GM12878 (cell line): Measurements from ENCODE around the gene SH3BGRL2. TPM values are rescaled to one million over a fixed set of nuclear protein-coding genes. Genes with fewer than 3 reads are reported as not detected.

Experiments used
- ATAC-seq: fragments of 200-7000 bp; cut with Tn5 transposase; 3 replicates; pipeline ENCODE4 v1.9.1; 2020; ENCODE audit warnings: mild to moderate bottlenecking, moderate library complexity
- BruUV-seq: library from RNA; stranded (reverse); fragments of 400-500 nt; replicated peaks from 2 replicates; lab custom pipeline; 2021; lab: Mats Ljungman, UMichigan
- CTCF ChIA-PET: fragments of 300-600 bp; sonication (Branson Sonifier 250); formaldehyde crosslinking; extraction: SDS; loops from one replicate; lab custom pipeline; 2021; ENCODE audit warnings: inconsistent platforms; lab: Yijun Ruan, JAX
- POLR2A ChIA-PET: fragments of 350-600 bp; formaldehyde crosslinking; extraction: SDS; loops from one replicate; lab custom pipeline; 2021; ENCODE audit warnings: inconsistent platforms; lab: Charles Lee
- RAD21 ChIA-PET: fragments of 300-600 bp; sonication (Branson Sonifier 250); formaldehyde crosslinking; loops from one replicate; lab custom pipeline; 2023; ENCODE audit warnings: antibody characterized with exemption; ENCODE audit not compliant: unreplicated experiment; lab: Charles Lee
- SMC1A ChIA-PET: fragments of 300-600 bp; sonication (Branson Sonifier 250); formaldehyde crosslinking; loops from one replicate; lab custom pipeline; 2023; ENCODE audit not compliant: unreplicated experiment, uncharacterized antibody; lab: Charles Lee
- DNase-seq: peaks from one replicate; pipeline ENCODE4 v3.0.0-alpha.2; 2011; ENCODE audit warnings: low read depth, low spot score
- FAIRE-seq: peaks from 3 replicates; lab custom pipeline; 2011; peaks lifted over from hg19 to GRCh38; lab: Jason Lieb, UNC
- H2AFZ ChIP-seq: 2 replicates; pipeline ENCODE4 v1.6.0; 2011; ENCODE audit warnings: low read depth, low read length, control low read depth; ENCODE audit not compliant: control insufficient read depth
- H3K27ac ChIP-seq: 2 replicates; pipeline ENCODE4 v1.5.1; 2011; ENCODE audit warnings: control low read depth; ENCODE audit not compliant: control insufficient read depth, insufficient read depth
- H3K27me3 ChIP-seq, 2 experiments: replicated peaks in 1 of 2; 2 replicates each; pipeline versions ENCODE4 v1.6.0 to v1.6.1; 2011; ENCODE audit warnings: low read length in 1 of 2; ENCODE audit not compliant: control insufficient read depth in 2 of 2, insufficient read depth in 2 of 2
- H3K36me3 ChIP-seq, 2 experiments: 2 replicates each; pipeline ENCODE4 v1.5.1; 2011; ENCODE audit warnings: low read length in 1 of 2; ENCODE audit not compliant: control insufficient read depth in 2 of 2, insufficient read depth in 2 of 2
- H3K4me1 ChIP-seq: 2 replicates; pipeline ENCODE4 v1.6.1; 2011; ENCODE audit warnings: mild to moderate bottlenecking, low read length, moderate library complexity, mixed read lengths; ENCODE audit not compliant: control insufficient read depth, insufficient read depth
- H3K4me2 ChIP-seq: 2 replicates; pipeline ENCODE4 v1.6.0; 2011; ENCODE audit warnings: control low read depth; ENCODE audit not compliant: control insufficient read depth, insufficient read depth
- H3K4me3 ChIP-seq: fragments of 200-600 bp; sonication (generic); 2 replicates; pipeline ENCODE4 v1.5.1; 2016
- H3K79me2 ChIP-seq: 2 replicates; pipeline ENCODE4 v1.6.0; 2011; ENCODE audit warnings: low read length; ENCODE audit not compliant: control insufficient read depth, insufficient read depth
- H3K9ac ChIP-seq: 2 replicates; pipeline ENCODE4 v1.8.0; 2011; ENCODE audit warnings: low read length, control low read depth, mixed read lengths; ENCODE audit not compliant: control insufficient read depth, insufficient read depth
- H3K9me3 ChIP-seq: replicated peaks from 3 replicates; pipeline ENCODE4 v1.5.1; 2011; ENCODE audit warnings: mild to moderate bottlenecking, low read length; ENCODE audit not compliant: control insufficient read depth, insufficient read depth
- H4K20me1 ChIP-seq: 2 replicates; pipeline ENCODE4 v1.6.0; 2011; ENCODE audit not compliant: control insufficient read depth, insufficient read depth
- NFYB ChIP-seq: IDR thresholded peaks from 2 replicates; pipeline ENCODE4 v1.6.1; 2011; ENCODE audit warnings: low read depth, mild to moderate bottlenecking, low read length, improper control_type of control experiment, moderate library complexity; ENCODE audit not compliant: insufficient read depth
- SRF ChIP-seq, 2 experiments: IDR thresholded peaks; 2 replicates each; pipeline ENCODE4 v1.6.1; 2011; ENCODE audit warnings: low read depth in 2 of 2, low read length in 2 of 2, mild to moderate bottlenecking in 1 of 2, moderate library complexity in 1 of 2
- WRNIP1 ChIP-seq: IDR thresholded peaks from 2 replicates; pipeline ENCODE4 v1.6.1; 2011; ENCODE audit warnings: low read depth, low read length, improper control_type of control experiment, borderline replicate concordance
- ZZZ3 ChIP-seq: IDR thresholded peaks from 2 replicates; pipeline ENCODE4 v1.6.1; 2011; ENCODE audit warnings: low read depth; ENCODE audit not compliant: control insufficient read depth, insufficient read length
- WGBS: methylation state at CpG from one replicate; pipeline ENCODE4 v1.1.6; 2016; ENCODE audit warnings: low lambda C conversion rate; ENCODE audit not compliant: insufficient replicate concordance, insufficient coverage; ENCODE audit errors: missing lambda C conversion rate; 5-methylcytosine and 5-hydroxymethylcytosine counted together
- in situ Hi-C: fragments of 300-500 bp; cut with MboI; formaldehyde crosslinking; loops from 9 replicates; pipeline ENCODE4 v1.14.3; 2018; ENCODE audit warnings: mixed read lengths
- intact Hi-C: fragments of 100-400 bp; cut with micrococcal nuclease; formaldehyde crosslinking; loops from one replicate; pipeline ENCODE4 v1.14.2; 2022; ENCODE audit not compliant: unreplicated experiment
- polyA plus RNA-seq, 11 experiments: library from polyadenylated mRNA; depleted of rRNA in 4 of 11; unstranded in 6 of 11; stranded (reverse) in 5 of 11; fragments of >200 nt; fragmentation: Nextera tagmentation in 4 of 11; fragmentation: Illumina TruSeq in 1 of 11; extraction: Ambion mirVana in 4 of 11; extraction: Trizol in 1 of 11; gene quantifications; 1 replicate in 1 of 11; 2 replicates in 10 of 11; pipeline versions ENCODE4 v1.2.1 to v1.2.3, GENCODE V29; 2011 to 2016; ENCODE audit warnings: inconsistent platforms in 2 of 11, missing spikeins in 2 of 11, low read depth in 1 of 11
- total RNA-seq, 4 experiments: library from RNA; depleted of rRNA in 3 of 4; stranded (reverse); fragments of >200 nt in 3 of 4; fragmentation: Illumina TruSeq in 1 of 4; extraction: Trizol in 1 of 4; gene quantifications; 2 replicates each; pipeline versions ENCODE4 v1.2.1 to v1.2.3, GENCODE V29; 2013 to 2021

Gene SH3BGRL2
- total and polyA plus RNA-seq, 10 of the 15 experiments (the other 5 are each of a cell fraction or from before 2014, with no cell fraction given) = 0.03 to 0.37 (median 0.21) TPM

DNA sequence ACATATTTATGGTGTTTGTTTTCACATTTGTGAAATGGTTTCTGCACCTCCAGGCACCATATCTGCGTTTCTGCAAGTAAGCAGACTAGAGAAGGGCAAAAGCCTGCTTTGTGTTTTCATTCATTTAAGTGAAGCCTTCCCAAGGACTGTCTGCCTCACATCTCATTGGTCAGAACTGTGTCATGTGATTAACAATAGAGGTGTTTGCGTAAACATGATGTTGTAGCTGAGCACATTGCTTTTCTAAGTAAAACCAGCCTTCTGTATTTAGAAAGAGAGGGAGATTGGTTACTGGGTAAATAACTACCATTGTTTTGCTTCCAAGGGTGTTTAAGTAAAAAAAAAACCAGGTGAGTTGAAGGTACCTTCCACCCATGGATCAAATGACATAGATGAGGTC is 39.7 kb downstream of the SH3BGRL2 start (continued):
- TF ChIP-seq ZZZ3 (no peak), SRF (IDR thresholded peaks at IDR 0.05; ENCODE audit: low read depth in 2 of 2, low read length in 2 of 2) (no peak), NFYB (no peak)

GRCh38 chr6:79671600-79672266 is 40.6 kb downstream of the SH3BGRL2 start:
- WGBS = 26% methylated on average over 4 of the region's 4 CpGs
- no peak for FAIRE-seq
- CTCF ChIA-PET = interaction anchor here (0.5 to 2.2 kb wide), 7 partner anchors 12 to 319 kb away, joined by 3 to 12 read pairs (median 5); no protein-coding TSS in a partner anchor
- Histone ChIP-seq H3K4me3 (no peak overlapping the region), H3K4me1 (no peaks in the 10 kb centered on the region)
- POLR2A ChIA-PET = no interaction called here
- no peak for TF ChIP-seq WRNIP1
- TF ChIP-seq, all 136 proteins: peak for 0
- Histone ChIP-seq H3K79me2 (no peaks in the 10 kb centered on the region), H2AFZ (no peak overlapping the region), H3K4me2 (no peak overlapping the region), H3K27ac (no peak overlapping the region), H4K20me1 (no peaks in the 10 kb centered on the region), H3K9ac (no peak overlapping the region), H3K36me3 (no peaks in the 10 kb centered on the region), H3K27me3 (no peaks in the 10 kb centered on the region), H3K9me3 (no peaks in the 10 kb centered on the region)
- in situ Hi-C loops (no loop called here), intact Hi-C loops (loop anchor here (1.0 kb wide), 1 partner anchor 101 kb away; no protein-coding TSS in a partner anchor)
- peak; percentile 60 for ATAC-seq
- ChIA-PET RAD21 (interaction anchor here (1.2 to 1.8 kb wide), 3 partner anchors 43 to 127 kb away, joined by 3 to 4 read pairs (median 4); no protein-coding TSS in a partner anchor), SMC1A (interaction anchor here (0.7 to 3.0 kb wide), 4 partner anchors 26 to 127 kb away, joined by 3 to 9 read pairs (median 4); no protein-coding TSS in a partner anchor)
- no peak for DNase-seq
- no TSS peak for BruUV-seq
